Stimulated activated CD8-positive, alpha-beta memory T cell treated with anti-CD3 and anti-CD28 coated beads, Interleukin-7, amount 100 ng/mL, for 48 hours (primary cell): ENCODE measurements around the gene IRF6.

Experiments
- DNase-seq, 2 donors: peaks; one replicate each; pipeline ENCODE4 v3.0.0-alpha.2; 2020; ENCODE audit warnings: low read depth in 1 of 2; ENCODE audit errors: extremely low read depth in 1 of 2

IRF6 gene

GRCh38 chr1:209761011-209761635, 44.8 kb downstream of the IRF6 start:
- no peak for DNase-seq

DNA sequence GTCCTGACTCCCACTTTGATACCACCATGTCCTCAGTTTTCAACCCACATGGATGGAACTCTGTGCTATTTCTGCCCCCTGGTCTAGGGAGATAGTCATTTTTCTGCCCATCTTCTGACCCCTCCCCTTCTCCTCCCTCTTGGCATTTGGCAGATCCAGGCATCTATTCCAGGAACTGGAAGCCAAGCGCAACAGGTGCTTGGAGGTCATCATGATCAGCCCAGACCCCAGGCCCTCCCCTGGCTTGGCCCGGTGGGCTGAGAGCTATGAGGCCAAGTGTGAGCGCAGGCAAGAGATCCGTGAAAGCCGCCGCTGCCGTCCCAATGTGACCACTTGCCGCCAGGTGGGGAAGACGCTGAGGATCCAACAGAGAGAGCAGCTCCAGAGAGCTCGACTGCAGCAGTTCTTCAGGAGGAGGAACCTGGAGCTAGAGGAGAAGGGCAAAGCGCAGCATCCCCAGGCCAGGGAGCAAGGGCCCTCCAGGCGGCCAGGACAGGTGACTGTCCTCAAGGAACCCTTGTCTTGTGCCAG, 46.0 kb downstream of the IRF6 start:
- DNase-seq = no peak

DNA sequence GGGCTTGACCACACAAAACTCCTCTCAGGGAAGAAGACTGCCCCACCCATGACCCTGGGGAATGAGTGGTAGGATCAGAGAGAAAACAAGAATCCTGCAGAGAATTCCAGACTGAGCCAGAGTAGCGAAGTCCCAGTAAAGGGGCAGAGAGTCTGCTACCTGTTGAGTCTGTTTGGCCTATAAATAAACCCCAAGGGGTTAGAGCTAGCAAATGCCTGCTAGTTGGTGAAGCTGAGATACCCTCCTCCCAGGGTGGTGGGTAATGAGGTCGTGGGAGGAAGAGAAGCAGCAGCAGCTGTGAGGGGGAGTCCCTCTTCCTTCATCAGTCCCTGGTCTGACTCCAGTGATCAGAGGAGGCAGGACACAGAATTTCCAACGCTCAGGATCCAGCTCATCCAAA, 47.5 kb downstream of the IRF6 start:
- DNase-seq = no peak

DNA sequence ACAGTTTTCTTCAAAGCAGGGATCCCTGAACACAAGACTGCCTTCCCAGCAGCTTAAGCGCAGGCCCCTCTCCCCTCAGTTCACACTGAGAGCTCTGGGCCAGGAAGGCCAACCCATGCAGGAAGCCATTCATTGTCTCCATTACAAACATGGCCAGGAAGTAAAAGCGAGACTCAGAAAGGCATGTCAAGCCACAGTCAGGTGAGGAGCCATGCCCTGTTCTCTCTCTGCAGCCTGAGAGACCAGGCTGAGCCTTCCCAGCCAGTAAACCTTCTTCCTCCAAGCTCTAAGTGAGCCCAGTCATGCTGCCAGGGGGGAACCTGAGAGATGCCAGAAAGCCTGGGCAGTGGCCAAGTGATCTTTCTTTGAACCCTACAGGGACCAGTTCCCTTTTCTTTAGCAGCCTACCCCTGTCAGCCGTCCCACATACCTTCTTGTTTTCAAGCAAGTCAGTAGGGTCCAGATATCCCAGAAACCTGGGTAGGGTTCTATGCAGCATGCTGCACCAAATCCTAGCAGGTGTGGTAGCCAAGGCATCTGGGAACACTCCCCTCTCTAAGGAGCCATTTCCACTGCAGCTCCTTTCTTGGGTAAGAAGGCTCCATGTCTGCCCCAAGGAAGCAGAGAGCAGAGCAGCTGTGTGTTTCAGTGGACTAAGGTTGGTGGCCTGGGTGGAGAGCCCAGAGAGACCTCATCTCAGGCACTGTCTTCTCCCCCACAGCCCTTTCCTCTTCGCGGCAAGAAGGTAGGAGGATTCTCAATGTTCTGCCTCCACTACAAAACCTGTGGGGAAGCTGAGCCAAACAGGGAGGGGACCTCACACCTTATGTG, 49.1 kb downstream of the IRF6 start:
- no peak for DNase-seq

- DNase-seq = peak; percentile 59 to 84
These were observed 49.9 kb downstream of the IRF6 start, which contains the start of gene TRAF3IP3 for GRCh38 chr1:209755926-209756614. Gene TRAF3IP3 (plus strand): TSS chr1:209756053. CDS start chr1:209760040, 3,987 bp downstream.

DNA sequence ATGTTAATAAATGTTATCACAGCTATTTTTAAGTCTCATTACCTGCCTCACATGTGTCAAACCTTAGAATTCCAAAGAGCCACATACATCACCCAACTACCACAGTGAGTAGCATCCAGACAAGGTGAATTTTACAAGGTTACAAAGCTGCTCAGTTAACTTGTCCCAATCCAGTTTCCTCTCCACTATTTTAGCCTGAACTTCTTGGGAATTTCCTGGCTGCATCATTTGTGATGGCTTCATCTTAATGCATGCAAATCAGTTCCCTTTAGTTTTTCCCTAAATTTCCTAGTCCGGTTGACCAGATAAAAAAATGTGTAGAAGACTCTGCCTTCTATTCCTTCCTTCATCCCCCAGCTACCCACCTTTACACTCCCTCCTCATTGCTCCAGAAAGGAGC, 50.7 kb downstream of the IRF6 start:
- no peak for DNase-seq

GRCh38 chr1:209752890-209753289, 53.1 kb downstream of the IRF6 start:
- DNase-seq = no peak

DNA sequence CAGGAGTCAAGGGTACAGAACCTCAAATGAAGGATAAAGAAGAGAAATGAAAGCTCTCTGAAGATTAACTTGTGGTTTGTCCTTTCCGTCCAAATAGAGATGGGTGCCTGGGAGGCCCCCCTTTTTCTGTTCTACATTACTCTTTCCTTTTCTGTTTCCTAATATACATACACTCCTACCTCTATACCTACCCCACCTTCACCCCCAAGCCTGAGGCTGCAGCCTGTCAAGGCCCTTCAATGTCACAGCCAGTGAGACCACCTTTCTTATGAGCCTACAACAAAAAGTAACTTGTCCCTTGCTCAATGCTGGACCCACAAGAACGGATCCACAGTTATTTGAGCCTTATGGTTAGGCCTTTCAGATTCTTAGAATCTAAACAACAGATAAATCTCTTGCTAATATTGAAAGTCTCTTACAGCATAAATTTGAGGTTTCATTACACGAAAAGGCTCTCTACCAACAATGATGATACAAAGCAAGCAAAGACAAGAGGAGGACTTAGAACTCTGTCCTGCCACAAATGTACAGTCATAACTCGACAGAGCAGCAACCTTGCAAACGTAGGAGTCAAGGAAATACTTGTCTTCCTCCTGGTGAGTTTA, 54.2 kb downstream of the IRF6 start:
- no peak for DNase-seq

DNA sequence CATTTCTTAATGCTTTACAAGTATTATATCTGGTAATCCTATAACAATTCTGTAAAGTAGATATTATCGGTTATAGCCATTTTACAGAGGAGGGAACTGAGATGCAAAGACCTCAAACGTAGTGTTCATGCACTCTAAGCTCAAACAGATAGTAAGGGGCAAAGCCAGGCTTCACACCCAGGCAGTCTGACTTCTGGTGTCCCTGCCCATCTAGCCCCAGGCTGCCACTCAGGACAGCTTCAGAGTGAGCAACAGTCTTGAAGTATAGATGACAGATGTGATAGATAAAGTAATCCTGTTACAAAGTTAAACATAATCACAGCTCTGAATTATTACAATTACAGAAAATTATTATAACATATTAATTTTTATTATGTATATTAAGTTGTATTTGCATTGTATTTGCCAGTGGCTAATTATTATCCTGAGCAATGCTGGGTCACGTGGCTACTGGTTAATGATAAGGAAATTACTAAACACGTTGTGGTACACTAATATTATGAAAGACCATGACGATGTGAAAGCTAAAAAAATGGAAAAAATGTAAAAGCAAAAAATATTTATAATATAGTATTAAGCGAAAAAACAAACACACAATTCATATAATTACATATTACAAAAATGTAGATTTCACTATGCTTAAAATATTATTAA, 56.1 kb downstream of the IRF6 start:
- no peak for DNase-seq

DNA sequence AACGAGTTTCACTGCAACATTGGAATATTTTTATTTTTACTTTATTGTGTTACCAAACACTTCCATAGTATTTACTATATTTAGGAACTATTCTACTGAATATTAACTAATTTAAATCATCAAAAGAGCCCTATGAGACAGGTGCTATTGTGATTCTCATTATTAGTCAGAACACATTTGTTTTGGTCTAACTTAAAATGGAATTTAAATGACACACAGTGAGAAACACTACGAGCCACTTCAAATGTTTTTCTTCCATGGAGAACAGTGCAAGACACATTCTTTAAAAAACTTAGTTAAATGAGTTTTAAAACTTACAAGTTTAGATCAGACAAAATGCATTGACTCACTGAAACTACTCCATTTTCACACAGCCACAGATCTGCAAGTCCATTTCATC, 56.7 kb downstream of the IRF6 start:
- no peak for DNase-seq

DNA sequence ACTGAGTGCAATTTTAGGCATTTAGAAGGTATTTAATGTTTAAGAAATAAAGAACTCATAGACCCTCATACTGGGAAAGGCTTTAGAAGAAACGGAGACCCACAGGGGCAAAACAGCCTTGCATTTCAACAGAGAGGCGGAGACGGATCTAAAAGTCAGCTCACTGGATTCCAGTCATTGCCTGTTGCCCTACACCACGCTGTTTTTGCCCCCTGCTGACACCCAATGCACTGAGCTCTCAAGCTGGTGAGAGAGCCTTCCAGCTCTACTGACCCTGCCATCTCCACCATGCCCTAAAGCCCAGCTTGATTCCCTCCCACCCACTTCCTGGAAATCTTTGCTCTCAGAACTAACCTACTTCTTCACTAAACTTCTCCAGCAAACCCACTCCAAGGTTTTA, 57.3 kb downstream of the IRF6 start:
- DNase-seq = no peak

- peak; percentile 86 to 90 for DNase-seq
These were observed 58.2 kb downstream of the IRF6 start for GRCh38 chr1:209747580-209748262.

- DNase-seq = no peak
These were observed 59.3 kb downstream of the IRF6 start for GRCh38 chr1:209746451-209747165.

GRCh38 chr1:209743145-209743482, 62.8 kb downstream of the IRF6 start:
- no peak for DNase-seq

DNA sequence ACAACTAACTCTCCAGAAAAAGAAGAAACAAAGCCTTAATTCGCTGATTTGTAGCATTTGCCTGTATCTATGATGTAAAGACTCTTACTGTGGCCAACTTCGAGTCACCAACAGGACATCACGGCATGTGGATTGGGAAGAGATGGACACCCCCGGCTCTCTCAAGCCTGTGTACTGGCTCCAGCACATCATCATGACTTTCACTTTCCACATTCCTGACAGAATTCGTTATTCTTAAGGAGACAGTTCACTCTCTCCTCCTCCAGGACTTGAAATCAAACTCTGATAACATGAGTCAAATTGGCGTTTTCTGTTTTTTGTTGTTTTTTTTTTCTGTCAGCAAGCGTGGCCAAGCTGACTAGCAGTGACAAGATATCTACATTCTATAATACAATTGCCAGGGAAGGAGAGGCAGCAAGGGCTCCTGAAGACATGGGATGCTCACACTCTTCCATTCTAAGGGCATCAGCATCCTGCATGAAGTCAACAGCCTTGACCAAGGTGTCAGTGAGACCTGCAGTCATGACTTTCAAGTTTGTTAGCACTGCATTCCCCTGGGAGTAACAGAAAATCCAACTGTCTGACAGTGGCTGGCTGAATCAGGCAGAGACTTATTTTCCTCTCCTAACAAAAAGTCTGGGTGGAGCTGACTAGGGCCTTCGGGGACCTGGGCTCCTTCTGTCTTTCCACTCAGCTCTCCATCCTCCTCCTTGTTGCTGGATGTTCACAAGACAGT, 63.4 kb downstream of the IRF6 start:
- no peak for DNase-seq

DNA sequence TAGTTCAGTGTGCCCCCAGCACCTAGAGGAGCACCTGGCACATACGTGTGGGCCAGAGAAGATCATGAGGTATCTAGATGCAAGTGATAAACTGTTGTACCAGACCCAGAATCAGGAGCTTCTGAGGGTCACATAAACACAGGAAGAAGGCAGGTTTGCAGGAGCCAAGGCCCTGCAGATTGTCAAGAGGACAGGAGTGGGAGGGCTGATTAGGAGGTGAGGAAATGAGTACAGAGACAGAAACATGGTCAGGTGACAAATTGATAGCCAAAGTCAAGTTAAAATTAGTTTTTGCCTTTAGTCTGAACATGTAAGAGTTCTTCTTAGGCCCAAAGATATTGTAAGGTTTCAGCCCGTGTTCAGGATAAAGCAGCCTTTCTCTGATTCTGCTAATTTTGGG, 64.1 kb downstream of the IRF6 start:
- no peak for DNase-seq

DNA sequence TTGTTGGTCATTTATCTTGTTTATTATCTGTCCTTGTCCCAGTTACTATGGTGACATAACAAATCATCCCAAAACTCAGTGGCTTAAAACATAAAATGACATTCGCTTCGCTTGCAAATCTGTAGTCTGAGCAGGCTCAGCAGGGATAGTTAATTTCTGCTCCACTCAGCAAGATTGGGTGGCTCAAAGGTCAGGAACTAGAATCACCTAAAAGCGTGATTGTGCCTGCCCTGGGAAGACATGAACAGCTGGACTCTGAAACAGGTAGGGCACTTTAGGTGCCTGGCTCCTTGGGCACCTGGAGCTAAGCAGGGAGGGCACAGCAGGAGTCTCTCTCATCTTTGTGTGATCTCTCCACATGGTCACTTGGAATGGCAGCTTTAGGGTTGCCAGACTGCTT, 64.7 kb downstream of the IRF6 start:
- DNase-seq = no peak

DNA sequence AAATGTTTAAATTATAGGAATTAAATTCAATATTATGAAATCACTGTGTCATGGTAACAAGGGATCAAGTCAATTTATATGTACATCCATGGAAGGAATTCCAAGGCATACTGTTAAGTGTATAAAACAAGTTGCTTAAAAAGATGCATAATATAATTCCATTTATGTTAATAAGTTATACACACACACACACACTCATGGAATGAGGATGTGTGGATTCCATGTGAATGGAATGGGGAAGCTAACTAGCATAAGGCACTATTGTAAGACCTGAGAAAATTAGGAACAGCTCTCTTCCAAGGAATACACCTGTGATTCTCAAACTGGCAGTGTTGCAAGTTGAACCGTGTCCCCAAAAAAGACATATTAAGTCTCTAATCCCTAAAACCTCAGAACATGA, 67.7 kb downstream of the IRF6 start:
- no peak for DNase-seq

- DNase-seq = no peak
These were observed 68.8 kb downstream of the IRF6 start for GRCh38 chr1:209737118-209737505.
